Stimulated activated CD4-positive, alpha-beta T cell treated with anti-CD3 and anti-CD28 coated beads, Interleukin-1b, Interleukin-23, amount 100 ng/mL, for 48 hours (primary cell): ENCODE results near the gene KCNN4.

Experiments used
- DNase-seq: peaks from one replicate; pipeline ENCODE4 v3.0.0-alpha.2; 2020

KCNN4 gene

GRCh38 chr19:43748205-43748594 is 32.6 kb downstream of the KCNN4 start:
- no peak for DNase-seq

- no peak for DNase-seq
Observed at GRCh38 chr19:43747557-43748204, 33.1 kb downstream of the KCNN4 start.

GRCh38 chr19:43743059-43743458 is 37.7 kb downstream of the KCNN4 start:
- DNase-seq = no peak

- DNase-seq = no peak
Observed at GRCh38 chr19:43741075-43741825, 39.5 kb downstream of the KCNN4 start.

- no peak for DNase-seq
Observed at GRCh38 chr19:43739439-43740235, 41.1 kb downstream of the KCNN4 start.

GRCh38 chr19:43738780-43739211 is 42.0 kb downstream of the KCNN4 start:
- no peak for DNase-seq

GRCh38 chr19:43735957-43736356 is 44.8 kb downstream of the KCNN4 start:
- no peak for DNase-seq

GRCh38 chr19:43735013-43735412 is 45.8 kb downstream of the KCNN4 start:
- DNase-seq = no peak

- no peak for DNase-seq
Observed at GRCh38 chr19:43731846-43732245, 48.9 kb downstream of the KCNN4 start.

GRCh38 chr19:43731346-43731745 is 49.4 kb downstream of the KCNN4 start:
- no peak for DNase-seq

GRCh38 chr19:43729919-43730318 is 50.9 kb downstream of the KCNN4 start:
- DNase-seq = no peak

- no peak for DNase-seq
Observed at GRCh38 chr19:43727593-43727853, 53.2 kb downstream of the KCNN4 start.

- DNase-seq = no peak
Observed at GRCh38 chr19:43726736-43727592, 53.8 kb downstream of the KCNN4 start.

- DNase-seq = no peak
Observed at GRCh38 chr19:43725468-43725867, 55.3 kb downstream of the KCNN4 start.

GRCh38 chr19:43724896-43725295 is 55.9 kb downstream of the KCNN4 start:
- no peak for DNase-seq

- no peak for DNase-seq
Observed at GRCh38 chr19:43723588-43723987, 57.2 kb downstream of the KCNN4 start.

GRCh38 chr19:43721469-43722048 is 59.2 kb downstream of the KCNN4 start:
- DNase-seq = no peak

- DNase-seq = peak; percentile 12
Observed at GRCh38 chr19:43720936-43721335, 59.8 kb downstream of the KCNN4 start.

- no peak for DNase-seq
Observed at GRCh38 chr19:43719918-43720317, 60.9 kb downstream of the KCNN4 start.

GRCh38 chr19:43719378-43719868 is 61.4 kb downstream of the KCNN4 start:
- DNase-seq = no peak

- no peak for DNase-seq
Observed at GRCh38 chr19:43718627-43719377, 62.0 kb downstream of the KCNN4 start.
